ENCODE data around the gene GRK2.
"Not testable (repeated sequence)": the region's sequence is repeated elsewhere in the genome, so short reads cannot be mapped to it uniquely, and the experiment has no call there.

GRK2 gene

DNA sequence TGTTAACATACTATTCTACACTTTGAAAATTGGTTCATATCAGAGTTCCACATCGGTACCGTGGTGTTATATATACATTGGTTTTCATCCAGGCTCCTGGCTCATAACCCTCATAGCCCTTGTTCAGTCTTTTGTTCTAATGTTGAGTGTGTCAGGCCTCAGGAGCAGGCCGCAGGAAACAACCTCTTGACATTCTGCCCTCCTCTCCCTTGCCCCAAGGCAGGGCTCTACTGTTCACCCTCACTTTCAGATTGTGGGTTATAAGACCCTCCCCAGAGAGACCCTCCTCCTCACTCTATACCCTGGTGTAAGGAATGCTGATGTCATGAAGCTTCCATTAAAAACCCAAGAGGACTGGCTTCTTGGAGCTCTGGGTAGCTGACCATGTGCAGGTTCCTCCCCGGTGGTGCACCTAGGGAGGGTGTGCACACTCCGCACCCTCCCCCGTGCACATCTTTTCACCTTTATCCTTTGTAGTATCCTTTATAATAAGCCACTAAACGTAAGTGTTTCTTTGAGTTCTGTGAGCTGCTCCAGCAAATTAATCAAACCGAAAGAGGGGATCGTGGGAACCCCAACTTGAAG, 49.1 kb downstream of the GRK2 start:
- no peak for DNase-seq
- intact Hi-C loops (cut with DNase I), result no loop called here

GRCh38 chr11:67316882-67317204, 50.6 kb downstream of the GRK2 start:
- intact Hi-C loops (cut with DNase I), result loop anchor here (2.0 kb wide), 1 partner anchor 52 kb away; no protein-coding TSS in a partner anchor
- no peak for DNase-seq

- DNase-seq, result peak; percentile 92 to 100 (median 98)
- intact Hi-C loops (cut with DNase I), result loop anchor here (2.0 kb wide), 1 partner anchor 53 kb away; no protein-coding TSS in a partner anchor
These were observed 51.1 kb downstream of the GRK2 start for GRCh38 chr11:67317205-67317887.

DNA sequence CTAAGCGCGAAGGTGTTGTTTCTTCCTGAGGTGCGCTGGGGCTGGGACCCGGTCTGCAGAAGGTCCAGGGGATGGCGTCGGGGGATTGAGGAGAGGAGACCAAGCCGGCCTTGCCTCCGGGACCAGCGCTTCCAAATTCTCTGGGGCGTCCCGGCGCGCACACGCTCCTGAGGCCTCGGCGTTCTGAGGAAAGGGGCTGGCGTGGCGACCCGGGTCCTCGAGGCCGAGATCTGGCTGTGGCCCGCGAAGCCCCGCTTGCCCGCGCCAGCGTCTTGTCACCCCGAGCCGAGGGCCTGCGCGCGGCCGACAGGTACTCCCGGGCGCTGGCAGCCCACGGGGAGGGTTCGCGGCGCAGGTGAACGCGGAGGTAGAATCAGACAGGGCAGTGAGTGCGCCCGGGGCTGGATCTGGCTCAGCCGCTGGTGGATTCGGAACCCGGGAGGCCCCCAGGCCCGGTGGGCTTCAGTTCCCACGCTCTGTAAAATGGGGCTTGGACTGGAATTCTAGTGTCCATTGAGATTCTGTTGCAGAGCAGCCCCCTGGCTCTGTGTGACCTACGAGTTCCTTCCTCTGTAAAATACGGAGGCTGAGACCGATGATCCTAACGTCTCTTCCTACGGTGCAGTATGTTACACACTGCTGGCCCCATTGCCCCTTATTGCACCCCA, 51.7 kb downstream of the GRK2 start:
- peak in 31 of 42 donors; percentile 15 to 62 (median 43) for DNase-seq
- intact Hi-C loops (cut with DNase I), result loop anchor here (2.0 kb wide), 1 partner anchor 53 kb away; no protein-coding TSS in a partner anchor

DNA sequence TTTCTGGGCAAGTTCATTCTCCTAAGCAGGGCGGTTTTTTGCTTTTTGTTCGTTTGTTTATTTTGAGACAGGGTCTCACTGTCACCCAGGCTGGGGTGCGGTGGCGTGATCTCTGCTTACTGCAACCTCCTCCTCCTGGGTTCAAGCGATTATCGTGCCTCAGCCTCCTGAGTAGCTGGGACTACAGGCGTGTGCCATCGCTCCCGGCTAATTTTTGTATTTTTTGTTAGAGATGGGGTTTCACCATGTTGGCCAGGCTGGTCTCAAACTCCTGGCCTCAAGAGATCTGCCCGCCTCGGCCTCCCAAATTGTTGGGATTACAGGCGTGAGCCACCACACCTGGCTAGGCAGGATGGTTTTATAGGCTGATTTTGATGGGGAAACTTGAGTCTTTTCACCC, 52.6 kb downstream of the GRK2 start:
- DNase-seq, result peak in 1 of 42 donors; percentile 22
- intact Hi-C loops (cut with DNase I), result not testable (repeated sequence)

DNA sequence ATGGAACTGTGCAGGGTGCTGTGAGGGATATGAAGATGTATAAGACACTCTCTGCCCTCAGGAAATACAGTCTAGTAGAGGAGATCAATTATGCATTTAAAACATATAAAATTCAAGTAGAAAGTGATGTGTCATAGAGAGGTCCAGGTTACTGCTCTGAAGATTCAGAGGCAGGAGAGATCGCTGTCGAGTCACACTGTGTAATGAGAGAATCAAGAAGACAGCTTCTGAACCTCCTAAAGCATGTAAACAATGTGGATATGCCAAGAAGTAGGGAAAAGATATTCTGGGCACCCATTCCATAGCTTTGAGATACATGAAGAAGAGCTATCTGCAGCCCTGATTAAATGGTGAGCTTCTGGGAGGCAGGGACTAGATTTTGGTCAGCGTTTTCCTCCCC, 53.7 kb downstream of the GRK2 start:
- DNase-seq, result no peak
- intact Hi-C loops (cut with DNase I), result no loop called here

- no peak for DNase-seq
- intact Hi-C loops (cut with DNase I), result no loop called here
These were observed 54.4 kb downstream of the GRK2 start for GRCh38 chr11:67320691-67321090.

- intact Hi-C loops (cut with DNase I), result no loop called here
- no peak for DNase-seq
These were observed 55.1 kb downstream of the GRK2 start for GRCh38 chr11:67321313-67321871.

GRCh38 chr11:67322049-67322448, 55.8 kb downstream of the GRK2 start:
- no peak for DNase-seq
- intact Hi-C loops (cut with DNase I), result no loop called here

DNA sequence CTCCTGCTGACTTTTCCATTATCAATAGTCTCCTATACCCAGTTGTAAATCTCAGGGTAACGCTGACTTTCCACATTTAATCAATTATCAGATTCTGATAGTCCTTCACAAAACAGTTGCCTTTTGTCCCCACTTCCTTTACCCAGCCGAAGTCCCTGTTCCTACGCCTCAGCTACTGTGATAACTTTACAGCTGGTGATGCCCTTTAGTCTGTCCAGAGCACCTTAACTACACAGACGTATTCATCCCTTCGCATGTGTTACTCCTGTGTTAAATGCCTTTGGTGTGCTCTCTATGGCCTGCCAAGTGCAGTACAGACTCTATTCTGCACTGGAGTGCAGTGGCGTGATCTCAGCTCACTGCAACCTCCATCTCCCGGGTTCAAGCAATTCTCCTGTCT, 57.3 kb downstream of the GRK2 start:
- DNase-seq, result no peak
- intact Hi-C loops (cut with DNase I), result no loop called here

GRCh38 chr11:67332081-67332691, 65.9 kb downstream of the GRK2 start:
- DNase-seq, result no peak
- intact Hi-C loops (cut with DNase I), result no loop called here

All from head of caudate nucleus (tissue), 42 donors.